DMS153 treated with DMSO at 0.1 percent for 48 hours (cell line): ENCODE results near the gene TSPAN18.

ENCODE experiments used
- DNase-seq: peaks from one replicate; lab custom pipeline; 2025; ENCODE audit not compliant: unreplicated experiment; lab: John Stamatoyannopoulos, UW

TSPAN18 gene

DNA sequence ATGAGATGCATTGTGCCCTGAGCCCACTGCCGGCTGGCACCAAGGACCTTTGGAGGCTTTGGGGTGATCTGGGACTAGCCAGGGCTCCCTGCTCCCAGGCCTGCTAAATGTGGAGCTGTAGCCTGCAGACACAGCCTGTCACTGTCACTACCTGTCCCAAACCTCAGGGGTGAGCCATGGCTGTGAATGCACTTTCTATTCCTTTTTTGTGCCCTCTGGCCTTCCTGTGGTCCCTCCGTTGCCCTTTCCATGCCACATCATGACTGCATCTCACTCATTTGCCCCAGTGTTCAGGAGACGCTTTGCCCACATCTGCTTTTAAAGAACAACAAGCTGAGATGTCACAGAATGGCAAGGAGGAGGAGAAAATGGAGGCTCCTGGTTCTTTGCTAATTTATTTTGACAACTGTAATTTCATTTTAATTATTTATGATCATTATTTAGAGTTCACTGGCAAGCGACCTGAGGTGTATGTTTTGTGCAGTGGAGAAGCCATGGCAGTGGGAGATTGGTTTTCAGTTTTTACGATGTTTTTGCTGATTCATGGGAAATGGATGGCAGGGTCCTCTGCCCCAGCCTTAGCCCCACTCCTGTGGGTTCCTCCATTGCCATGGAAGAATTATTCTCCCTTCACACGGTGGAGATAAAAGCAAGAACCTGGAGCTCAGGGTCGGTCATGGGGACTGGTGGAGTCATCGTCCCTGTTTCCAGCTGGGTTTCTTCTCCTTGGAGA is 69.2 kb downstream of the TSPAN18 start:
- no peak for DNase-seq

DNA sequence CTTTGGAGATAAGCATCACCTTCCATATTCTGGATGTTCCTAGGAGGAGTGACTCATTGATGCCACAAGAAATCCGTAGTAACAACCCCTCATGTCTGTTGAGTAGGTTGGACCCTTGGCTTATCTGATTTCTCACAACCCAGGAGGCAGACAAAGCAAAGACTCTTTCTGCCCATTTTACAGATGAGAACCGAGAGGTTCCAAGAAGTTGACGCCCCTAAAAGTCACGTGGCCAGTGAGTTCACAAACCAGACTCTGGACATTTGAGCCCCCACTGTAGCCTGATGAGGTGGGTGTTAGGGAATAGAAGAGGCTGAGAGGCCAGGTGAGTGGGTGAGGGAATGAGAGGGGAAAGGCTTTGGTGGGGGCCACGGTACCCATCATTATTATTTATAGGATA is 70.3 kb downstream of the TSPAN18 start:
- DNase-seq = no peak

DNA sequence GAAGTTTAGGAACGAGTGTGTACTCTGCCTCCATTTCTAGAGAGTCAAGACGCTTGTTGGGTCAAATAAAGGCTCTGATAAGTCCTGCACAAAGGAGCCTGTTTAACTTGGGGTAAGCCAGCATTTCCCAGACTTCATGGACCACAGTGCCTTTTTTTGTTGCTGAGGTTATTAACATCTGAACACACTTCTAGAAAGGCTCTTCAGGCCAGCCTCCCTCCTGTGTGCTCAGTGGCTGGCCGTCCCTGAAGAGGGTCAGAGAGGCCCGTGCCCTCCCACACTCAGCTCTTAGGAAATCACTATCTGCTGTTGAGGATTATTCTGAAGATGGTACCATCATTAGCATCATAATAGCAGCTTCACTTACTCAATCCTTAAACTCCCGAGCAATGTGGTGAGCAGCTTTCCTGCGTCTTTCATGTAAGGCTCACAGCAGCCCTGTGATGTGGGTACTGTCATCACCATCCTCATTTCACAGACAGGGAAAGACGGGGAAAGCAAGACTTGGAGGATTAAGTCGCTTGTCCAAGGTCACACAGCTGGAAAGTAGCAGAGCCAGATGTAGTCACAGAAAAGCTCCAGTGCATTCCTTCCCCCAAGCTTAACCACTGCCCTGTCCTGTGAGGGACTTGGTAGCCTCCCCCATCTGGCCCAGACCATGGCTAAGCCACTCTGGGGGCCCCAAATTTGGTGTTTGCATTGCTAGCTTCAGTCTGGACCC is 71.3 kb downstream of the TSPAN18 start:
- DNase-seq = no peak

DNA sequence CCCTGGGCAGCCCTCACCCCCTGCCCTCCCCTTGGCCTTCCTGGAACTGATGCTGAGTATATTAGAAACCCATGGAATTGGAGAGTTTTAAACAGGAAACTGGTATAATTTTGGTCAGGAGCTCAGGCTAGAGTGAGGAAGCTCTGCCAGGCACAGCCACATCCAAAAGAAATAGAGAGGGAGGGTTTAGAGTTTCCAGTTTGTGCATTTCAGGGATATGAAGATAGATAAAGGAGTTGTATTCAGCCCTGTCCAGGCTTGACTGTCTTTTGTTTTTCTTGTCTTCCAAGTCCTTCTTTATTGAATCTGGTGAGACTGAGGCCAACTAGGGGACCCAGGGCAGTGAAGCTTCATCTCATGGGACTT is 71.8 kb downstream of the TSPAN18 start:
- DNase-seq = no peak

DNA sequence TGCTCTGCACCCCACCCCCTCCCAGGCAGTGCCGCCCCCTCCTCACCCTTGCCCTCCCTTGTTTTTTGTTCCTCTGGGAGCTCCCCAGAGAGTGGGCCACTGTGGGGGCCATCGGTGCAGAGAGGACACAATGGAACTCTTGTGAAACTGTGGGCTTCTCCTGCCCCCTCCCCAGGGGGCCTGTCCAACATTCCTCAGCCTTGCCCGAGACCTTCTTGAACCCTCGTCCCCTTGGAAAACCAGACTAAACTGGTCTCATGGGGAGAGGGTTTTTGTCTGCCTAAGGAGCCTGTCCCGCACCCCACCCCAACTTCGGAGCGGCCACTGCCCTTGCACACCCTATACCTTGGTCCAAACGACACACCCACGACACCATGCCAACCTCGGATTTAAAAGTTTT is 72.2 kb downstream of the TSPAN18 start:
- no peak for DNase-seq

DNA sequence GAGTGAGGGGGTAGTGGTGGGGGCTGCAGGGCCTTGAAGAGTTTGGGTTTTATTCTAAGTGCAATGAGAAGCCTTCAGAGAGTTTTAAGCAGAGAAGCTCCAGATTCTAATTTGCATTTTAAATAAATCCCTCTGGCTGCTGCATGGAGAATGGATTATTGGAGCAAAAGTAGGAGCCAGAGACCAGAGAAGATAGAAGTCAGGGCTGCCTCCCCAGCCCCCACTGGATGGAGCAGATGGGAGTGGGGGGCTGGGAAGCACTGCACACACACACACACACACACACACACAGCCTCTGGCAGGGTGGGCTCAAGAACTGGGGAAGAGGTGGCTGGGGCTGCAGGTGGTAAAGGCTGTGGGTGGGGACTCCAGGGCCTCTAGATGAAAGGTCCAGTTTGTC is 75.6 kb downstream of the TSPAN18 start:
- no peak for DNase-seq

DNA sequence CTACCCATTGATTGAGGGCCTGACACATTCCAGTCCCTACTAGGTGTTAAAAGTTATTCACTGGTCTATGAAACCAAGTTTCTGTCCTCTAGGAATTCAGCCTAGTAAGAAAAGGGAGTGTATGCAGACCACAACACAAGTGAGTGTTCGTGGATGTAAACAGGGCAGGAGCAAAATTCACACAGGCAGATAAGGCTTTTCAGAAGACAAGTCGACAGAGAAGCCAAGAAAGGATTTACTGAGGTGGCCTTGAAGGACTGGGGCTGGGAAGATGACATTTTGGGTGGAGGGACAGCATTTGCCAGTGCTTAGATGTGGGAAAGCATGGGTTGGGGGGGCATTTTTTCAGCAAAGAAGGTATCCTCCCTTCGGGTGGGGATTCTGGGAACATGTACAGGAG is 76.2 kb downstream of the TSPAN18 start:
- DNase-seq = no peak

DNA sequence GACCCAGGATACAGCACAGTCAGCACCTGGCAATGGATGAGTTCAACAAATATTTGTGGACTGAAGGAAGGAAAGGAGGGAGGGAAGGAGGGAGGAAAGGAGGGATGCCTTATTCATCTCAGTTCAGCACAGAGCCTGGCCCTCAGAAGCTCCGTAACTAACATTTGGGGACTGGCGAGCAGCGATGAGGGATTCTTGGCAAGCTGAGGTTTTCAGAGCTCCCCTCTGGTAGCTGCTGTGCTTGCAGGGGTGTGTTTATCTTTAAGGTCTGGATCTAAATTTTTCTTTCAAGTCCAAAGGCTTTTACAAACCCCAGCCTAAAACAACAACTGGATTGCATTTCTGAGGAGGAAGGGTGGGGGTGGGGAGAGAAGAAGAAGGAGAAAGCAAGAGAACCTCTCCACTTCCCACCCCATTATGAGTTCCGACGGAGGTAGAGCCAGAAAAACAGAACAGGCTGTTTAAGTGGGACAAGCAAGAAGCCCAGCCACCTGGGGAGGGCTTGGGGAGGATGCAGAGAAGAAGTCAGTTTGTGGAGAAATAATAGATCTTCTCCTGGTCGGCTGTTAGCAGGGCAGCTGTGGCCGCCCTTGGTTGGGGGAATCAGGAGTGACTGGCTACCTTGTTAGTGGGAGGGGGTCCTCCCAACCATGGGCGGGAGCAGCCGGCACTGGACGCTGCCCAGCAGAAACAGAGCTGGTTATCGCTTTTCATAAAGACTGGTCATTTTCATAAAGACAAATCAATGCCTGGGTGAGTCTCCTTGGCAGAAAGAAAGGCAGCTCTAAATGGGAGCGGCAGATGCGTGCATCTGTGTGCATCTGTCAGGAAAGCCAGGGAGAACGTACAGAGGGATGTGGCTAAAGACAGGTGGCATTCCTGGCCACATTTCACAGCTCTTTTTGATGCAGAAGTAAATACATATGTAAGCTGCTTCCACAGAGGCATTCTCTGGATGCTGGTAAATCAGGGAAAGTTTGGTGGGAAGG is 78.0 kb downstream of the TSPAN18 start:
- DNase-seq = no peak

DNA sequence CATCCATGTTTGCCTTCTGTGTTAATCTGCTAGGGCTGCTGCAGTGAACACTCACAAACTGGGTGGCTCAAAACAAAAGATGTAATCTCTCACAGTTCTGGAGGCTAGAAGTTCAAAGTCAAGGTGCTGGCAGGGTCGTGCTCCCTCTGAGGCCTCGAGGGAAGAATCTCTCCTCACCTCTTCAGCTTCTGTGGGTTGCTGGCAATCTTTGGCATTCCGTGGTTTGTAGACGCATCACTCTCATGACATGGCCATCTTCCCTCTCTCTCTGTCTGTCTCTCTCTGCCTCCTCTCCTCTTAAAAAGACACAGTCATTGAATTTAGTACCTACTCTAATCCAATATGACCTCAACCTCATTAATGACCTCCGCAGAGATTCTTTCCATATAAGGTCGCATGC is 78.8 kb downstream of the TSPAN18 start:
- DNase-seq = no peak

DNA sequence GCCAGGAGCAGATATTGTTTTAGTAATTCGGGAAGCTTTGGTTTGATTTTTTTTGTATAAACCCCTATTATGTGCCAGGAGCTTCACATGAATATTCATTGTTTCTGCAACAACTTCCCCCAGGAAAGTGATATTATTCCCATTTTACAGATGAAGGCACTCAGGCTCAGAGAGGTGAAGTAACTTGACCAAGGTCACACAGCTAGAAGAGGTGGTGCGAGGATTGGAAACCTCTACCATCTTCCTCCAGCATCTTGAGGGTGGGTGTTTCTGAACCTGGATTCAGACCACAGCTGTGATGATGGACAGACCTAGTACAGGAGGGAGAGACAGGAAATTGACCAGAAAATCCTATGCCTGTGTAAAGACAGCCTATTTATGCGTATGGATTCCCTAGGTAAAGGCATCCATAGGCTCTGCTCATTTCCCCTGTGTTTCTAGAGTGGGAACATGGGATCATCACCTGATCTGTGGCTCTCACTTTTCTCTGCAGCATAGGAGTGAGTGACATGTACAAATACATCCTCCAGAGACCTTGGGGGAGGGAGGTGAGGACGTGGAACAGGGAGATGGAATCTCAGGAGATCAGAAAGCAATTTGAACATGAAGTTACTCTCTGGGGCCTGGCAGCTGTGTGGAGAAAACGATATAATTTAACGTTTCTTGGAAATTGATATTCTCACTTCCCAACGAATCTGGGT is 81.4 kb downstream of the TSPAN18 start:
- DNase-seq = no peak

DNA sequence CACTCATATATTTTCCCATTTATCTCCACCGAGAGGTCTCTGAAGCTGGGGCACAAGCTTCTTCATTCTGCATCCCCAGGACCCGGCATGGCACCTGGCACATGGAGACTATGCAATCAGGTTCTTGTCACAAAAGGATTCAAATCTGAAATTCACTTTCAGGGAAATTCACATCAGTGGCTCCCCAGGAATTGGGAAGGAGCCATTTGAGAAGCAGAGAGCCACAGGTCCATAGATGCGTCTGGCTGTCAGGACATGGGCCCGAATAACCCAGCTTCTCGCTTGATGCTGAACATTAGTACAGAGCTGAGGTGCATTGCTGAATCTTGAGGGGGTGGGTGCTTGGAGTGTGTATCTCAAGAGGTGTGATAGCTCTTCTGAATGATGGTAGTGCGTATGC is 82.5 kb downstream of the TSPAN18 start:
- DNase-seq = no peak

DNA sequence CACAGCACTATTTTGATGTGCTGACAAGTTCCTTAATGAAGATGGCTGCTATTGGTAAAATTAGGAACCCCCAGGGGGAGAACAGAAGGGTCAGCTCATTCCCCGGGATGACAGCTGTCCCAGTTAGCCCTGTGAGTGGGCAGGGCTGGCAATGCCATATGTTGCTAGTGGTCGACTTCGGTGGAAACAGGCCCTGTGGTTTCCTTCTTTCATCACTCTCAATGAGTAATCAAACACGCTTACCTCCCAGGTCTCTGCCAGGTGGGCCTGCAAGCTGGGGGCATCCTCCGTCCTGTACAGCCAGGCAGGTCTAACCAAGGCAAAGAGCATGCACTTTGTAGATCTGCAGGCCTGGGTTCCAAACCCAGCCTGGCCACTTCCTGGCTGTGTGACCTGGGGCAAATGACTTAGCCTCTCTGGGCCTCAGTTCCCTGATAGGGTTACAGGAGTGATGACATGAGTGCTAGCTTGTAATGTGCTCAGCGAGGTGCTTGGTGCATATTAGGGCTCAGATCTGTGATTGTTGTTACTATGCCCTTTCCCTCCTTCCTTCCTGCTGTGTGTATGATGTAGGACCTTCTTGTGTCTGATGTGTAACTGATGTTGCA is 85.2 kb downstream of the TSPAN18 start:
- DNase-seq = no peak

DNA sequence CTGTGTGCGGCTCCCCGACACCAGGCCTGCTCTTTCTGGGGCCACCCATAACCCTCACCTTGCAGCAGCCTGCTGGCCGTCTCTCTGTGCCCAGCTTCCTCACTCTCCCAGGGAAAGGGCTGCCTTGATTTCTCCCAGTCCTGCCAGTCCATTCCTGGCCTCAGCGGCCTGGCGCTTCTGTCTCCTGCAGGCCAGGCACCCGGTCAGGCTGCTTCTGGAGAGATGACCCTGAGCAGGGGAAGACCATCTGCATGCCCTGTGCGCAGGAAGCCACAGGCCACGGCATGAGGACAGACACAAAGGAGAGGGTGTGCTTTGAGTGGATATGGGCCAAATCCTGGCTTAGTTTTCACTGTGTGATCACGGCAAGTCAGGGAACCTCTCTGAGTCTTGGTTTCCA is 86.2 kb downstream of the TSPAN18 start:
- DNase-seq = no peak

DNA sequence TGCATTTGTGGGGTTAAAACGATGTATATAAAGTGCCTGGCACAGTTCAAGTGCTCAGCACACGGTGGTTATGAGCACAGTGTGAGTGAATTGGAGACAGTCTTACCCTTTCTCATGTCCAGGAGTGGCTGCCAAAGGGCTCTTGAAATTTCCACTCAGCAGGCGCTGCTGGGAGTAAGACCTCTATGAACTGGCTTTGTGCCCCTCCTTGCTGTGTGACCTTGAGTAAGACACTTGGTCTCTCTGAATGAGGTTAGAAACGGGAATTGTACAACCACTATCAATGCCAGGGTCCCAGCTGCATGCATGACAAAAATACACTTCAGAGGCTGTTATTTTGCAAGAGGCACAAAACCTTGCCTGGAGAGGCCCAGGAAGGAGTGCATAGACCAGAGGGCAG is 86.6 kb downstream of the TSPAN18 start:
- no peak for DNase-seq

DNA sequence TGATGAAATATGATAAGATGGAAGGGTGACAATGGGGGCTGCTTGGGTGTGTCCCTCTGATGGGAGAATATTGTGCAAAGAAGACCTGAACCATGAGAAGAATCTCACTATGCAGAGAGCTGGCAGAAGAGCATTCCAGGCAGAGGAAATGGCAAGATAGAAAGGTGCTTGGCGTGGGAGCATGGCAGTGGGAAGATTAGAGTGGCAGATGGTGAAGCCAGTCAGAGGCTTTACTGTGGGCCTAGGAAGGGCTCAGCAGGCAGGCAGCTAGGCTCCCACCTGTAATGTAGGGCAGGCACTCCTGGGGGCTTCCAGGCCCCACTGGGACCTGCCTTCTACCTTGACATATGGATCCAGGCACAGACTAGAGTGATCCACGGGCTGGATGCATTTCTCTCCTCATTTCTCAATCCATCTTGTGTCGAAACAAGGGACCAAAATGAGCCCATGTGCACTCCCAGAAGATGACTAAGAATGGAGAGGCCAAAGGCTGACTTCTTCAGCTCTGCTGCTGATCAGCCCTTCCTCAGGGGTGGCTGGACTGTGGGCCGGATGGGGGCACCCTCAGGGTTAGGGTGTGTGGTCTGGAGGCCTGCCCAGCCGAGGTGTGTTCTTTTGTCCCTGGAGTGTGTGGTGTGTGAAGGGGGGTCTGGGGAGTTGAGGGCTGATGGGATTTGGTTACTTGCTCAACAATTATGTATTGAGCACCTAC is 88.3 kb downstream of the TSPAN18 start:
- no peak for DNase-seq

DNA sequence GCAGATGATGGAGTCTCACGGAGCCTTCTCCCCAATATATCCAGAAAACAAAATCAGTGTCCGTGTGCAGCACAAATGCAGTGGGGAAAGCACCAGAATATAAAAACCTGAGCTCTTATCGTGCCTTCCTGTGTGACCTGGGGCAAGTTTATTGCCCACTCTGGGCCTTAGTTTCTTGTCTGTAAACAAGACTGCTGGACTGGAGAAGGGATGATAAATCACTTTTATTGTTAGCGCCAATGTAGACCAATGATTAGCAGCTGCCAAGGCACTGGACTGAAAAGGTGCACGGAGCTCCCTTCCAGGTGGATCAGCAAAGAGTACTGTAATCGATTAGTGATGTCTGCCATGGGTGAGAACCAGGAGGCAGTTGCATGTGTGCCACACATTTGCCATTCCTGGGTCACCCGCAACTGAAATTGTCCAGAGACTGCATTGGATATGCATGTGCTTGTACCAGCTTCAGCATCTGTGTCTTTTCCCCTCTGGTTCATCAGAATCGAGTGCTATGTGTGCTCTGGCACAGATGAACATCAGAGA is 89.2 kb downstream of the TSPAN18 start:
- no peak for DNase-seq

DNA sequence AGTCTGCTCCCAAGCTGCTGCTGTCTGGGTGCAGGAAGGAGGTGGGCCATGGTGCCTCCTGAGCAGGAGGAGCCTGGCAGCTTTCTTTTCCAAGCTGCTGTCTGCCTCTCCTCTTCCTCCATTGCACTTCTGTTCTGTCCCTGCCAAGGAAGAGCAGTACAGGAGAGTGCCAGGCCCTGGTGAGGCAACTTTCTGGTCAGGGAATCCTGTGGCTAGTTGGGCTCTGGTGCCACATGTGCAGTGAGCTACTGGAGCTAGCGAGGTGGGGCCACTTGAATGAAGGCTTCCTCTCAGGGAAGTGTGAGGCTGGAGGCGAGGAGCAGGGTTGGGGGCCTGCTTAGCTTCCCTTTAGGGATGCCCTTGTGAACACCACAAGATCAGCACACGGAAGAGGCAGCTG is 90.0 kb downstream of the TSPAN18 start:
- DNase-seq = no peak

DNA sequence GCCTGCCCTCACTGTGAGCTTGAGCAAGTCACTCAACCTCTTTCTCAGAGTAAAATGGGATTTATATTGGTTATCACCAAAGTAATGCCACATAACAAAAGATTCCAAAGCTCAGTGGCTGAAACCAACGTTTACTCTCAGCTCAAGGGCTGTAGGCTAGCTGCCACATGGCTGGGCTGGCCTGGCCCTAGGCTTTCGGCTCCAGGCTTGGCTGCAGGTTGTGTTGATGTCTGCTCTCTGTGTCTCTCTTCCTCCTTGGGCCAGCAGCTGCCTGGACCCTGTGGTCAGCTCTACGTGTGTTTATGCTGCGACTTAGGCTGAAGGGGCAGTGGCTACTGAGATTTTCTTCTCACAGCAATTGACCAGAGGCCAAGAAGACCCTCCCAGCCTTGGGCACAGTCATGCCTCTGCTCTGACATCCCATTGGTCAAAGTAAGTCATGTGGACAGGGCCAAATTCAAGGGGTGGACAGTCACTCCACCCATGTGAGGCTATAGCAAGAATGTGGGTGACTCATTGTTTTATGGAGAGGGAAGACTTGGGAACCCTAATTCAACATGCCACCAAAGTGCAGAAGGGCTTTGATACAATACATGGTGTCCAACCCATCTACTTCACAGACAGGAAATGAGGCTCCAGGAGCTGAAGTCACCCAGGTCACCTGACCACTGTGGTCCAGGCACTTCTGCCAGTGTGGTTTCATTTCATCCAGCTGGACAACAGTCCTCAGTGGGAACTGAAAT is 90.6 kb downstream of the TSPAN18 start:
- DNase-seq = no peak

DNA sequence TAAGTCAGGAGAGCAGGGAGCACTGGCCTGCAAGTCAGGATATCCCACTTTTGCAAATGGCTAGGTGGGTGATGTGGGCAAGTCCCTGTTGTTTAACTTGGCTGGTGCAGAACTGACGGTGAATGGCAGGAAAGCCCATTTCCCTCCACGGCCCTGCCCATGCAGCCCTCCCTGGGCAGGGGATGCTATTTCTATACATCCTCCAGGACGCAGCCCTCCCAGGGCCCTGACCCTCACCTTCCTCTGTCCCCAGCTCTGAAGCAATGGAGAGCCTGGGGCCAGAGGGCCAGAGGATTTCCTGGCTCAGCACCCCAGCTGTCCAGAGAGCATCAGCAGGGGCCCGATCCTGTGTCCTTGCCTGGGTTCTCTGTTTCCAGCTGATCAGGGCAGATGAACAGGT is 91.3 kb downstream of the TSPAN18 start:
- DNase-seq = no peak
